ENCODE measurements around the gene OAS3. TPM values are rescaled to one million over a fixed set of nuclear protein-coding genes. Genes with fewer than 3 reads are reported as not detected.

Gene OAS3
- 10 to 100 TPM; 13.6 to 16.8 TPM for total RNA-seq
- 10 to 100 TPM in 2 of 3 donors, 1 to 10 TPM in 1; 9.1 to 21.3 (median 16.8) TPM for polyA plus RNA-seq
- 16.4 to 49.2 (median 24.6) reads per million in 6 experiments for total RNA-seq

- Mint-ChIP-seq H3K9me3 (peaks cover 0 to 2% (median 0%) of the 10 kb centered on the region in 9 donors), H3K4me1 (peaks cover 12 to 38% (median 34%) of the 10 kb centered on the region in 4 donors), H3K27ac (peak within 1 kb of the TSS; percentile 84 to 99 (median 94)), H3K27me3 (no peaks in the 10 kb centered on the region), H3K36me3 (peaks cover 0 to 7% (median 2%) of the 10 kb centered on the region in 3 donors), H3K4me3 (peak within 1 kb of the TSS; percentile 84 to 96 (median 92))
- POLR2A ChIA-PET, result interaction anchor here (1.0 to 2.2 kb wide), 2 partner anchors 13 to 41 kb away, joined by 3 to 19 read pairs; partner anchors contain the start of gene OAS2
- peak; percentile 31 to 79 (median 54) for DNase-seq
- peak; percentile 68 to 81 for ATAC-seq
These were observed at the start of gene OAS3 for GRCh38 chr12:112937741-112938719. Gene OAS3 (plus strand): TSS chr12:112938474. CDS start chr12:112938531, 57 bp downstream.

- DNase-seq, result no peak
- Mint-ChIP-seq H3K27me3 (peaks cover 0 to 9% (median 4%) of the 10 kb centered on the region in 5 donors), H3K4me1 (peaks cover 0 to 2% (median 0%) of the 10 kb centered on the region in 4 donors), H3K9me3 (no peaks in the 10 kb centered on the region), H3K36me3 (no peaks in the 10 kb centered on the region), H3K27ac (no peak overlapping the region), H3K4me3 (no peak overlapping the region)
- POLR2A ChIA-PET, result no interaction called here
- ATAC-seq, result no peak
These were observed 46.9 kb upstream of the OAS3 start for GRCh38 chr12:112891093-112892024.

- Mint-ChIP-seq H3K9me3 (no peaks in the 10 kb centered on the region), H3K4me3 (no peak overlapping the region)
These were observed 45.4 kb upstream of the OAS3 start for GRCh38 chr12:112892856-112893255.

DNA sequence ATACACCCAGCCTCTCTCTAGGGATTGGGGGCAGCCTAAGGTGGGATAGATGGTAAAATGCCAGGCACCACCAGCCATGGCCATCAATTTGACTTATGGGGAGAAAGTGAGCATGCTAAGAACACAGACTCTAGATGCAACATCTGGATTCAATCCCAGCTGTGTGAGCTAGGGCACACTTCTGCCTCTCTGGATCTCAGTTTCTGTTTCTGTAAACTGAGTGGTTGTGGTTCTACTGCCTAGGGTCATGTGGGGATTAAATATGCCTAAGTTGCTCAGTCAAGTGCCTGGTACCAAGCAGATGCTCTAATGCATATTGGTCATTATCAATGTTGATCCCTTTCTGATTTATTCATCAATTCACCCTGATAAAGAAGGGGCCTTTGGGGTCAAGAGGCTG is 44.1 kb upstream of the OAS3 start:
- DNase-seq (no peak), ATAC-seq (no peak)
- POLR2A ChIA-PET, result no interaction called here
- H3K9me3 Mint-ChIP-seq, result no peaks in the 10 kb centered on the region
- H3K27me3 Mint-ChIP-seq, result peaks cover 4 to 24% (median 17%) of the 10 kb centered on the region in 5 donors
- no peaks in the 10 kb centered on the region for H3K4me1 Mint-ChIP-seq
- H3K36me3 Mint-ChIP-seq, result no peaks in the 10 kb centered on the region
- peak overlapping the region in 1 of 10 donors; percentile 35 for H3K27ac Mint-ChIP-seq
- no peak overlapping the region for H3K4me3 Mint-ChIP-seq

More at GRCh38 chr12:112892856-112893255, 45.4 kb upstream of the OAS3 start:
- no peaks in the 10 kb centered on the region for H3K36me3 Mint-ChIP-seq
- POLR2A ChIA-PET, result no interaction called here
- ATAC-seq, result no peak
- peaks cover under 1 to 19% (median 14%) of the 10 kb centered on the region in 5 donors for H3K27me3 Mint-ChIP-seq
- H3K27ac Mint-ChIP-seq, result no peak overlapping the region
- no peaks in the 10 kb centered on the region for H3K4me1 Mint-ChIP-seq
- DNase-seq, result no peak

- peaks cover 4 to 20% (median 11%) of the 10 kb centered on the region in 5 donors for H3K27me3 Mint-ChIP-seq
- DNase-seq, result no peak
- no peak for ATAC-seq
- H3K4me1 Mint-ChIP-seq, result peaks cover 6 to 22% (median 13%) of the 10 kb centered on the region in 4 donors
- POLR2A ChIA-PET, result no interaction called here
- peak overlapping the region in 1 of 10 donors; percentile 49 for H3K27ac Mint-ChIP-seq
- H3K9me3 Mint-ChIP-seq, result no peaks in the 10 kb centered on the region
- H3K4me3 Mint-ChIP-seq, result no peak overlapping the region
- H3K36me3 Mint-ChIP-seq, result no peaks in the 10 kb centered on the region
These were observed 39.9 kb upstream of the OAS3 start for GRCh38 chr12:112898380-112898779.

DNA sequence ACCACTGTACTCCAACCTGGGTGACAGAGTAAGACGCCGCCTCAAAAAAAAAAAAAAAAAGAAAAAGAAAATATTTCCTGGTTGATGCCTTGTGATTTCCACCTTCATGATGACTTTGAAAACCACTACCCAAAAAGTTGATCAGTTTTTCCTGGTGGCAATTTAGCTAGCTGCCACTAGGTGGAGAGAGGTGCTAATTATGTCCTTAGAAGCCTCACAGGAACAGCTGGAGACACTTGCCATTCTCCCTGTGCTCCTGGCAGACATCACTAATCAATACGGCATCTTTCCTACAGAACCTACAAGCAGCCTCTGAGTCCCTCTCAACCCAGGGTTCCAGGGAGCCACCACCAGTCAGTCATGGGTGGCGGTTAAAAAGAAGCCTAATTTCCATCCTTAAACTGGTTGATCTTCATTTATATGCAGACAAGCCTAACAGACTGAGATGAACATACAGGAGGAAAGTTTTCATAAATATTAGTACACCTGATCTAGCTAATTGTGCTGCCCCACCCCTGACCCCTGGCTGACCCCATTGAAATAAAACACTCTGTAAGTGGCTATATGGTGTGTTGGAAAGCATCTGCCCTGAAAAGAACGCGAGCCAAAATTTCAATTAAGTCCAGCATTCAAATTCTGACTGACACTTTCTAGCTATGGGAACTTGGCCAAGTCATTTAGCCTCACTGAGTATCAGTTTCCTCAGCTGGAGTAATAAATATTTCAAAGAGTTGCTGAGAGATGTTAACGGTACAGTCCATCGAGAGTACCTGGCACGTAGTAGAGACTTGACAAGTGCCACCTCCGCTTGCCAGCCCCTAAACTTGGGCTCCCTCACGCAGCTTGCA is 37.8 kb upstream of the OAS3 start:
- H3K27ac Mint-ChIP-seq, result peak overlapping the region in 6 of 10 donors; percentile 27 to 70 (median 37)
- H3K4me1 Mint-ChIP-seq, result peaks cover 14 to 38% (median 21%) of the 10 kb centered on the region in 4 donors
- H3K4me3 Mint-ChIP-seq, result peak overlapping the region in 1 of 10 donors; percentile 7
- no peaks in the 10 kb centered on the region for H3K9me3 Mint-ChIP-seq
- no peaks in the 10 kb centered on the region for H3K36me3 Mint-ChIP-seq
- POLR2A ChIA-PET, result interaction anchor here (0.7 to 1.6 kb wide), 3 partner anchors 11 to 253 kb away, joined by 3 to 7 read pairs (median 5); partner anchors contain the start of gene OAS2
- peaks cover 4 to 20% (median 11%) of the 10 kb centered on the region in 5 donors for H3K27me3 Mint-ChIP-seq
- peak in 6 of 10 donors; percentile 21 to 38 (median 32) for DNase-seq
- ATAC-seq, result no peak

GRCh38 chr12:112901271-112901670 is 37.0 kb upstream of the OAS3 start:
- Mint-ChIP-seq H3K4me1 (peaks cover 14 to 45% (median 23%) of the 10 kb centered on the region in 4 donors), H3K9me3 (no peaks in the 10 kb centered on the region), H3K27ac (peak overlapping the region in 2 of 10 donors; percentile 27 to 39), H3K4me3 (no peak overlapping the region), H3K36me3 (no peaks in the 10 kb centered on the region), H3K27me3 (peaks cover 4 to 18% (median 9%) of the 10 kb centered on the region in 5 donors)
- no peak for DNase-seq
- no peak for ATAC-seq
- POLR2A ChIA-PET, result interaction anchor here (1.1 to 1.6 kb wide), 2 partner anchors 10 to 77 kb away, joined by 3 to 7 read pairs; partner anchors contain the start of gene OAS2

DNA sequence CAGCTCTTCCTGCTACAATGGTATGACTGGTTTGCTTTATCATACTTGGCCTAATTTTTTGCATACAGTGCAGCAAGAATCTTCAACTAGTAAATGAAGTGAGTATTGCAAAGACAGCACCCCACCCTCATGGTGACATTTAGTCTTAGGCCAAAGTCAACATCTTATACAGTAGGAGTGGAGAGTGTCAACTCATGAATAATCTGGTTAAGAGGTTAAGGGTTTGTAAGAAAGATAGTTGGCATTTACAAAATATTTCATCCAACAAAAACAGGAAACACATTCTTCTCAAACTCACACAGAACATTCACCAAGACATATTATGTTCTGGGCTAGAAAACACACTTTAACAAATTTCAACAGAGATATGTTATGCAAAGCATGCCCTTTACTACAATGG is 33.7 kb upstream of the OAS3 start:
- DNase-seq (no peak), ATAC-seq (no peak)
- no peak overlapping the region for H3K4me3 Mint-ChIP-seq
- H3K4me1 Mint-ChIP-seq, result peaks cover 29 to 77% (median 56%) of the 10 kb centered on the region in 4 donors
- H3K27me3 Mint-ChIP-seq, result no peaks in the 10 kb centered on the region
- peak overlapping the region; percentile 5 to 95 (median 40) for H3K27ac Mint-ChIP-seq
- peaks cover 0 to 3% (median 0%) of the 10 kb centered on the region in 3 donors for H3K36me3 Mint-ChIP-seq
- POLR2A ChIA-PET, result no interaction called here
- no peaks in the 10 kb centered on the region for H3K9me3 Mint-ChIP-seq

- H3K9me3 Mint-ChIP-seq, result no peaks in the 10 kb centered on the region
- POLR2A ChIA-PET, result interaction anchor here (3.2 kb wide), 1 partner anchor 74 kb away, joined by 26 read pairs; the partner anchor contains the start of gene OAS2
- ATAC-seq (no peak), DNase-seq (no peak)
- no peaks in the 10 kb centered on the region for H3K27me3 Mint-ChIP-seq
- peak overlapping the region in 5 of 10 donors; percentile 26 to 65 (median 50) for H3K4me3 Mint-ChIP-seq
- peaks cover 33 to 83% (median 64%) of the 10 kb centered on the region in 4 donors for H3K4me1 Mint-ChIP-seq
- peak overlapping the region in 9 of 10 donors; percentile 20 to 99 (median 65) for H3K27ac Mint-ChIP-seq
- H3K36me3 Mint-ChIP-seq, result peaks cover 0 to 7% (median 3%) of the 10 kb centered on the region in 3 donors
These were observed 32.7 kb upstream of the OAS3 start for GRCh38 chr12:112905451-112906089.

- DNase-seq, result peak in 6 of 10 donors; percentile 11 to 38 (median 28)
- H3K4me3 Mint-ChIP-seq, result peak within 1 kb of the TSS; percentile 82 to 99 (median 94)
- H3K36me3 Mint-ChIP-seq, result peaks cover 0 to 20% (median 10%) of the 10 kb centered on the region in 3 donors
- no peaks in the 10 kb centered on the region for H3K27me3 Mint-ChIP-seq
- POLR2A ChIA-PET, result interaction anchor here (3.2 kb wide), 1 partner anchor 72 kb away, joined by 26 read pairs; the partner anchor contains the start of gene OAS2
- peak within 1 kb of the TSS; percentile 91 to 99 (median 95) for H3K27ac Mint-ChIP-seq
- no peaks in the 10 kb centered on the region for H3K9me3 Mint-ChIP-seq
- peak; percentile 83 to 91 for ATAC-seq
- peaks cover 33 to 90% (median 71%) of the 10 kb centered on the region in 4 donors for H3K4me1 Mint-ChIP-seq
These were observed 31.4 kb upstream of the OAS3 start, which contains the start of gene OAS1 for GRCh38 chr12:112906712-112907414. Gene OAS1 (plus strand): TSS chr12:112906962. CDS start chr12:112907040, 78 bp downstream.
